GM23338 (cell line): Measurements from ENCODE around the gene TMCC1.

Source experiments
- CTCF ChIP-seq, 2 experiments: fragments of 200-600 bp in 1 of 2; sonication (generic) in 1 of 2; conservative IDR thresholded peaks; 2 replicates each; pipeline versions ENCODE4 v1.5.1 to v1.6.1; 2016 to 2017; ENCODE audit warnings: antibody characterized with exemption in 2 of 2, low read depth in 2 of 2, mild to moderate bottlenecking in 2 of 2, moderate library complexity in 1 of 2
- EZH2 ChIP-seq: fragments of 200-600 bp; sonication (generic); IDR thresholded peaks from one replicate; pipeline ENCODE4 v1.8.0; 2017; ENCODE audit warnings: antibody characterized with exemption, mild to moderate bottlenecking, low read depth; ENCODE audit not compliant: unreplicated experiment
- POLR2AphosphoS5 ChIP-seq: IDR thresholded peaks from 2 replicates; pipeline ENCODE4 v1.6.1; 2016; ENCODE audit warnings: antibody characterized with exemption, low read depth
- TF ChIP-seq, protein P1 (sequence below): IDR thresholded peaks from one replicate; pipeline ENCODE4 v1.6.1; 2018; ENCODE audit warnings: antibody characterized with exemption; ENCODE audit not compliant: unreplicated experiment

- TF ChIP-seq CTCF (conservative IDR thresholded peaks at IDR 0.05; ENCODE audit: low read depth in 2 of 2) (no peak), POLR2AphosphoS5 (no peak), EZH2 (no peak)
- TF ChIP-seq, protein P1, sequence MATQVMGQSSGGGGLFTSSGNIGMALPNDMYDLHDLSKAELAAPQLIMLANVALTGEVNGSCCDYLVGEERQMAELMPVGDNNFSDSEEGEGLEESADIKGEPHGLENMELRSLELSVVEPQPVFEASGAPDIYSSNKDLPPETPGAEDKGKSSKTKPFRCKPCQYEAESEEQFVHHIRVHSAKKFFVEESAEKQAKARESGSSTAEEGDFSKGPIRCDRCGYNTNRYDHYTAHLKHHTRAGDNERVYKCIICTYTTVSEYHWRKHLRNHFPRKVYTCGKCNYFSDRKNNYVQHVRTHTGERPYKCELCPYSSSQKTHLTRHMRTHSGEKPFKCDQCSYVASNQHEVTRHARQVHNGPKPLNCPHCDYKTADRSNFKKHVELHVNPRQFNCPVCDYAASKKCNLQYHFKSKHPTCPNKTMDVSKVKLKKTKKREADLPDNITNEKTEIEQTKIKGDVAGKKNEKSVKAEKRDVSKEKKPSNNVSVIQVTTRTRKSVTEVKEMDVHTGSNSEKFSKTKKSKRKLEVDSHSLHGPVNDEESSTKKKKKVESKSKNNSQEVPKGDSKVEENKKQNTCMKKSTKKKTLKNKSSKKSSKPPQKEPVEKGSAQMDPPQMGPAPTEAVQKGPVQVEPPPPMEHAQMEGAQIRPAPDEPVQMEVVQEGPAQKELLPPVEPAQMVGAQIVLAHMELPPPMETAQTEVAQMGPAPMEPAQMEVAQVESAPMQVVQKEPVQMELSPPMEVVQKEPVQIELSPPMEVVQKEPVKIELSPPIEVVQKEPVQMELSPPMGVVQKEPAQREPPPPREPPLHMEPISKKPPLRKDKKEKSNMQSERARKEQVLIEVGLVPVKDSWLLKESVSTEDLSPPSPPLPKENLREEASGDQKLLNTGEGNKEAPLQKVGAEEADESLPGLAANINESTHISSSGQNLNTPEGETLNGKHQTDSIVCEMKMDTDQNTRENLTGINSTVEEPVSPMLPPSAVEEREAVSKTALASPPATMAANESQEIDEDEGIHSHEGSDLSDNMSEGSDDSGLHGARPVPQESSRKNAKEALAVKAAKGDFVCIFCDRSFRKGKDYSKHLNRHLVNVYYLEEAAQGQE = no peak
Measured at GRCh38 chr3:129936757-129937156, 43.2 kb upstream of the TMCC1 start.
